H1 (cell line): Measurements from ENCODE around the gene RARA. TPM values are rescaled to one million over a fixed set of nuclear protein-coding genes. Genes with fewer than 3 reads are reported as not detected.

ENCODE experiments used
- CTCF ChIA-PET: fragments of 300-600 bp; sonication (Branson Sonifier 250); formaldehyde crosslinking; loops from one replicate; lab custom pipeline; 2021; ENCODE audit not compliant: partially characterized antibody; lab: Charles Lee
- POLR2A ChIA-PET: fragments of 300-600 bp; sonication (Branson Sonifier 250); formaldehyde crosslinking; loops from one replicate; lab custom pipeline; 2021; ENCODE audit warnings: inconsistent platforms; ENCODE audit not compliant: partially characterized antibody; lab: Charles Lee
- DNase-seq, 2 experiments: peaks; one replicate each; pipeline versions ENCODE4 v3.0.0 to v3.0.0-alpha.2; 2010 to 2022; ENCODE audit warnings: low spot score in 2 of 2, low read depth in 1 of 2, mixed read lengths in 1 of 2
- FAIRE-seq: peaks from 2 replicates; lab custom pipeline; 2011; peaks lifted over from hg19 to GRCh38; lab: Jason Lieb, UNC
- H2AFZ ChIP-seq: 2 replicates; pipeline ENCODE4 v1.8.1; 2012; ENCODE audit warnings: low read length, inconsistent platforms
- H2AK5ac ChIP-seq: 2 replicates; pipeline ENCODE4 v1.6.1; 2013; ENCODE audit warnings: low read depth, low read length
- H2BK120ac ChIP-seq: replicated peaks from 2 replicates; pipeline ENCODE3; 2013; ENCODE audit warnings: low read depth, low read length, inconsistent platforms
- H2BK12ac ChIP-seq: 2 replicates; pipeline ENCODE4 v1.6.1; 2013; ENCODE audit warnings: low read depth, low read length
- H2BK15ac ChIP-seq: 2 replicates; pipeline ENCODE4 v1.6.1; 2013; ENCODE audit warnings: low read length
- H2BK20ac ChIP-seq: 2 replicates; pipeline ENCODE4 v1.6.1; 2013; ENCODE audit warnings: low read length
- H2BK5ac ChIP-seq: 2 replicates; pipeline ENCODE4 v1.6.1; 2013; ENCODE audit warnings: low read depth, low read length
- H3K14ac ChIP-seq: 2 replicates; pipeline ENCODE4 v1.6.1; 2013; ENCODE audit warnings: inconsistent platforms; ENCODE audit not compliant: insufficient read length
- H3K18ac ChIP-seq: 2 replicates; pipeline ENCODE4 v1.6.1; 2013; ENCODE audit warnings: low read length; ENCODE audit errors: extremely low read depth
- H3K23ac ChIP-seq: 2 replicates; pipeline ENCODE4 v1.6.1; 2013; ENCODE audit warnings: inconsistent platforms; ENCODE audit not compliant: insufficient read length
- H3K23me2 ChIP-seq: 2 replicates; pipeline ENCODE4 v1.6.1; 2013; ENCODE audit warnings: low read depth, low read length
- H3K27ac ChIP-seq: 2 replicates; pipeline ENCODE4 v1.6.1; 2011; ENCODE audit warnings: low read depth, low read length, inconsistent platforms
- H3K27me3 ChIP-seq, 4 experiments: replicated peaks in 1 of 4; 1 replicate in 1 of 4; 2 replicates in 3 of 4; pipeline versions ENCODE4 v1.6.1 to v1.8.1; 2011 to 2013; ENCODE audit warnings: low read length in 3 of 4, mild to moderate bottlenecking in 3 of 4, inconsistent platforms in 2 of 4, mixed read lengths in 2 of 4, moderate library complexity in 1 of 4; ENCODE audit not compliant: control insufficient read depth in 3 of 4, insufficient read depth in 3 of 4; ENCODE audit errors: extremely low read depth in 1 of 4
- H3K36me3 ChIP-seq, 4 experiments: 2 replicates each; pipeline versions ENCODE4 v1.6.1 to v1.8.1; 2011 to 2013; ENCODE audit warnings: mild to moderate bottlenecking in 4 of 4, low read length in 3 of 4, moderate library complexity in 2 of 4, control low read depth in 1 of 4, inconsistent platforms in 1 of 4; ENCODE audit not compliant: insufficient read depth in 4 of 4, control insufficient read depth in 2 of 4
- H3K4ac ChIP-seq: replicated peaks from 2 replicates; pipeline ENCODE3; 2013; ENCODE audit warnings: low read length, low read depth, mixed read lengths, inconsistent platforms; ENCODE audit not compliant: insufficient read length
- H3K4me1 ChIP-seq, 4 experiments: replicated peaks in 1 of 4; 1 replicate in 1 of 4; 2 replicates in 3 of 4; pipeline versions ENCODE4 v1.6.1 to v1.8.1; 2011 to 2013; ENCODE audit warnings: low read length in 3 of 4, inconsistent platforms in 2 of 4, mixed read lengths in 1 of 4; ENCODE audit not compliant: insufficient read depth in 4 of 4, control insufficient read depth in 3 of 4
- H3K4me2 ChIP-seq, 2 experiments: 2 replicates each; pipeline versions ENCODE4 v1.6.1 to v1.8.1; 2011 to 2013; ENCODE audit warnings: low read depth in 2 of 2, low read length in 2 of 2, control low read depth in 1 of 2, inconsistent platforms in 1 of 2, mild to moderate bottlenecking in 1 of 2; ENCODE audit not compliant: insufficient read depth in 1 of 2
- H3K4me3 ChIP-seq, 4 experiments: fragments of 200-600, 300-600 bp in 1 of 4; sonication (generic), shearing (Covaris generic), sonication (Bioruptor Twin) in 1 of 4; 2 replicates each; pipeline versions ENCODE4 v1.5.1 to v1.8.1; 2011 to 2016; ENCODE audit warnings: low read length in 4 of 4, low read depth in 3 of 4, control low read depth in 2 of 4, inconsistent platforms in 2 of 4, mild to moderate bottlenecking in 2 of 4, mixed read lengths in 1 of 4, moderate library complexity in 1 of 4; ENCODE audit not compliant: insufficient read depth in 2 of 4; ENCODE audit errors: extremely low read depth in 1 of 4
- H3K56ac ChIP-seq: replicated peaks from 2 replicates; pipeline ENCODE3; 2013; ENCODE audit warnings: low read depth, mild to moderate bottlenecking, mixed read lengths, low read length, inconsistent platforms; ENCODE audit not compliant: insufficient read length
- H3K79me1 ChIP-seq: 2 replicates; pipeline ENCODE4 v1.6.1; 2013; ENCODE audit warnings: low read depth, low read length, control low read depth
- H3K79me2 ChIP-seq, 2 experiments: 2 replicates each; pipeline versions ENCODE4 v1.6.1 to v1.8.1; 2012 to 2013; ENCODE audit warnings: low read length in 2 of 2, mild to moderate bottlenecking in 2 of 2, inconsistent platforms in 1 of 2; ENCODE audit not compliant: insufficient read depth in 2 of 2, control insufficient read depth in 1 of 2
- H3K9ac ChIP-seq, 4 experiments: replicated peaks in 1 of 4; 1 replicate in 1 of 4; 2 replicates in 3 of 4; pipeline versions ENCODE4 v1.6.1 to v1.8.1; 2011 to 2013; ENCODE audit warnings: low read depth in 3 of 4, low read length in 3 of 4, control low read depth in 2 of 4, mild to moderate bottlenecking in 2 of 4, moderate library complexity in 2 of 4, inconsistent platforms in 1 of 4; ENCODE audit errors: extremely low read depth in 1 of 4
- H3K9me3 ChIP-seq, 2 experiments: 2 replicates each; pipeline versions ENCODE4 v1.6.1 to v1.8.1; 2012 to 2013; ENCODE audit warnings: mild to moderate bottlenecking in 2 of 2, moderate library complexity in 2 of 2, control low read depth in 1 of 2, inconsistent platforms in 1 of 2, low read depth in 1 of 2, low read length in 1 of 2, mixed read lengths in 1 of 2; ENCODE audit not compliant: insufficient read depth in 2 of 2
- H4K20me1 ChIP-seq, 2 experiments: replicated peaks in 1 of 2; 2 replicates each; pipeline versions ENCODE3 to v1.8.1; 2011 to 2013; ENCODE audit warnings: inconsistent platforms in 2 of 2, low read length in 2 of 2, mild to moderate bottlenecking in 1 of 2; ENCODE audit not compliant: insufficient read depth in 2 of 2, control insufficient read depth in 1 of 2
- H4K5ac ChIP-seq: 2 replicates; pipeline ENCODE4 v1.6.1; 2013; ENCODE audit warnings: low read length, low read depth, mixed read lengths, inconsistent platforms; ENCODE audit not compliant: insufficient read length
- H4K8ac ChIP-seq: 2 replicates; pipeline ENCODE4 v1.8.0; 2013; ENCODE audit warnings: mild to moderate bottlenecking, moderate library complexity, low read length, inconsistent platforms; ENCODE audit not compliant: insufficient read depth; ENCODE audit errors: extremely low read depth
- H4K91ac ChIP-seq: replicated peaks from 2 replicates; pipeline ENCODE3; 2013; ENCODE audit warnings: low read length, mixed read lengths, inconsistent platforms; ENCODE audit not compliant: insufficient read length
- SIN3A ChIP-seq, 2 experiments: IDR thresholded peaks in 1 of 2; conservative IDR thresholded peaks in 1 of 2; 2 replicates each; pipeline ENCODE4 v1.6.1; 2011 to 2012; ENCODE audit warnings: low read length in 2 of 2, improper control_type of control experiment in 1 of 2, low read depth in 1 of 2, mild to moderate bottlenecking in 1 of 2
- WGBS, 2 experiments: shearing (Covaris generic) in 1 of 2; methylation state at CpG; one replicate each; pipeline versions ENCODE4 v1.1.6 to v1.1.7; 2013 to 2015; ENCODE audit warnings: low lambda C conversion rate in 2 of 2, mixed read lengths in 2 of 2, inconsistent platforms in 1 of 2, low coverage in 1 of 2, missing lambda C conversion rate in 1 of 2; ENCODE audit not compliant: insufficient replicate concordance in 2 of 2, insufficient coverage in 1 of 2, insufficient read length in 1 of 2; ENCODE audit errors: extremely low coverage in 1 of 2, missing lambda C conversion rate in 1 of 2; 5-methylcytosine and 5-hydroxymethylcytosine counted together
- polyA plus RNA-seq, 7 experiments: library from polyadenylated mRNA; depleted of rRNA in 3 of 7; stranded (reverse) in 5 of 7; unstranded in 2 of 7; fragments of >200 nt in 5 of 7; fragments of 200-250 nt in 2 of 7; gene quantifications; 1 replicate in 5 of 7; 2 replicates in 1 of 7; 4 replicates in 1 of 7; pipeline versions ENCODE4 v1.2.1 to v1.2.3, GENCODE V29; 2011 to 2013; ENCODE audit warnings: missing spikeins in 2 of 7, mixed read lengths in 2 of 7
- total RNA-seq: library from RNA; stranded (reverse); fragmentation: NEBNext Ultra II Directional; extraction: Animal tissue kit (Norgen Biotek cat#: 25700); gene quantifications from 2 replicates; pipeline ENCODE4 v1.2.1, GENCODE V29; 2021

The RARA gene
- total and polyA plus RNA-seq, 2 of the 8 experiments (the other 6 are each of a cell fraction or from before 2014, with no cell fraction given), result 4.4 to 16.5 TPM

GRCh38 chr17:40293363-40293762 is 15.6 kb upstream of the RARA start:
- Histone ChIP-seq H3K4me2 (no peak overlapping the region), H4K5ac (no peak overlapping the region), H3K27ac (no peak overlapping the region), H4K20me1 (peaks cover 3 to 8% of the 10 kb centered on the region in 2 experiments), H3K4me1 (peaks cover 0 to 9% (median 7%) of the 10 kb centered on the region in 4 experiments; a peak in 5 of 7 replicates), H3K4ac (no peak overlapping the region), H3K23ac (no peak overlapping the region), H3K27me3 (no peaks in the 10 kb centered on the region), H3K56ac (no peak overlapping the region), H3K9ac (no peak overlapping the region), H2BK15ac (no peak overlapping the region), H4K91ac (no peak overlapping the region), H3K14ac (no peak overlapping the region), H3K79me2 (peaks cover 6 to 39% of the 10 kb centered on the region in 2 experiments; a peak in 3 of 4 replicates), H3K18ac (no peak overlapping the region), H2BK12ac (no peak overlapping the region), H3K4me3 (no peak overlapping the region), H2BK120ac (no peak overlapping the region), H3K79me1 (no peaks in the 10 kb centered on the region; the same call in 1 of the 2 replicates), H2BK20ac (no peak overlapping the region), H3K23me2 (no peaks in the 10 kb centered on the region), H4K8ac (no peak overlapping the region), H2AK5ac (no peak overlapping the region), H2AFZ (no peak overlapping the region), H3K36me3 (peaks cover 32 to 86% (median 67%) of the 10 kb centered on the region in 4 experiments), H3K9me3 (no peaks in the 10 kb centered on the region), H2BK5ac (no peak overlapping the region)
- WGBS, 2 experiments, result 89% methylated on average over 1 of the region's 1 CpG; no CpG with 5 or more reads in 1 of the 2 experiments
- CTCF ChIA-PET, result interaction anchor here (0.6 to 4.2 kb wide), 12 partner anchors 10 to 326 kb away, joined by 3 to 25 read pairs (median 6); no protein-coding TSS in a partner anchor
- POLR2A ChIA-PET, result interaction anchor here (0.7 to 31.2 kb wide), 9 partner anchors 3 to 184 kb away, joined by 3 to 570 read pairs (median 5); partner anchors contain the start of genes CDC6, GJD3, RARA and WIPF2
- TF ChIP-seq SIN3A (conservative IDR thresholded peaks at IDR 0.05 in 1 of 2, IDR thresholded peaks at IDR 0.05 in 1 of 2; ENCODE audit: low read depth in 1 of 2, low read length in 2 of 2), result no peak
- no peak for FAIRE-seq
- no peak for DNase-seq
